ENCODE results near the gene ADAMTS5. TPM values are rescaled to one million over a fixed set of nuclear protein-coding genes. Genes with fewer than 3 reads are reported as not detected.

Gene ADAMTS5
- polyA plus RNA-seq (2013, experiment 1 of 2): 5.6 TPM
- 5.6 TPM for polyA plus RNA-seq (2013, experiment 2 of 2)

DNA sequence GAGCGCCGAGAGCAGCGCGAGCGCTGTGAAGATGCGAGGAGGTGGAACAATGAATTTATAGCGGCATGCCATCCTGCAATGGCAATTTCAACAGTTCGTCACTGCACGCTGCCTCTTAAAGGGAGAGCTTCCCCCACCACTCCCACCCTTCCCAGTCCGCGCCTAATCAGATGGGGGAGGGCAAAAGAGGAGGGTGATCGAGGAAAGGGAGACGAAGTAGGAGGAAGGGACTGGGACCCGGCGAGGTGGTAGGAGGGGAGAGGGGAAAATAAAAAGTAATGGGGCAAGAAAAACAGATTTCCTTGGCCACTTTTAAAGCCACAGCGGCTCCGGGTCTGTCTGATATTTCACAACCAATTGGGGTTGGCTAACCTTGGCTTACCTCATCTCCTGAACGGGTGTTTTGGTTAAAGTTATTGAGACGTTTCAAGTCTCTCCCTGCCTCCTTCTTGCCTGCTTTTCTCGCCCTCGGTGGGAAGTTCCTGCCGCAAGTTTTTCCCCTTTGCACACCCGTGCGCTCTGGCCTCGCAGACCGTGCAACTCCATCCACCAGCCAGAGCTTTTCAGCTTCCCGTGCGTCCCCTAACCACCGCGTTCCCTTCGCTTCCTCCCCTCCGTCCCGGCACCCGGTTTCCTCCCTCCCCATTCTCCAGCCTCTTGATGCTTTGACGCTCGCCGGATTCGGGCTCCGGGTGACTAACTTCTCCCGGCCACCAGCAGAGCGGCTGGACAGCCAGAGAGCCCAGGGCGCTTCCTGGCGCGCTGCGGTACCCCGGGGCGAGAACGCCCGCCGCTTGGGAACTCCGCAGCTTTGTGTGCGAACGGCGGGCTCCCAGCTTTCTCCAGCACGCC lies at the start of gene ADAMTS5:
ADAMTS5 (minus strand) TSS at position 27 of the 852 bp plus-strand sequence. CDS start 697 bp downstream, outside the sequence.
- Histone ChIP-seq H3K9ac (ENCODE audit: low read length) (peak within 1 kb of the TSS; percentile 94), H3K4me2 (ENCODE audit: low read length, poor library complexity, severe bottlenecking) (peak within 1 kb of the TSS; percentile 77), H2BK12ac (ENCODE audit: low read length in 2 of 2) (peak within 1 kb of the TSS; percentile 11 to 82), H2BK120ac (ENCODE audit: low read depth, low read length) (peak within 1 kb of the TSS; percentile 64), H4K91ac (ENCODE audit: low read length) (peak within 1 kb of the TSS; percentile 67), H3K27me3 (ENCODE audit: control insufficient read depth in 1 of 2, insufficient read depth in 1 of 2, low read length in 2 of 2) (no peaks in the 10 kb centered on the region), H3K36me3 (ENCODE audit: control insufficient read depth in 1 of 2, insufficient read depth in 2 of 2, low read depth in 1 of 2, low read length in 2 of 2) (peaks cover 0 to 5% of the 10 kb centered on the region in 2 experiments), H3K27ac (ENCODE audit: low read length, poor library complexity, severe bottlenecking) (peak within 1 kb of the TSS; percentile 91), H4K8ac (ENCODE audit: low read length) (peak within 1 kb of the TSS; percentile 8), H2AFZ (ENCODE audit: low read depth, low read length) (peak within 1 kb of the TSS; percentile 75), H3K14ac (ENCODE audit: low read length in 2 of 2) (no peak within 1 kb of the TSS), H2AK5ac (ENCODE audit: low read length, severe bottlenecking) (no peak within 1 kb of the TSS), H2BK5ac (ENCODE audit: low read depth, low read length, poor library complexity, severe bottlenecking) (peak within 1 kb of the TSS; percentile 75), H3K23ac (ENCODE audit: low read length in 2 of 2) (peak within 1 kb of the TSS in 1 of 2 experiments; percentile 78), H3K9me3 (ENCODE audit: control insufficient read depth, low read length) (no peaks in the 10 kb centered on the region), H3K18ac (ENCODE audit: low read depth in 1 of 2, low read length in 2 of 2) (peak within 1 kb of the TSS; percentile 77 to 83), H3K4ac (ENCODE audit: low read depth in 1 of 2, low read length in 2 of 2) (peak within 1 kb of the TSS; percentile 19 to 28), H2BK15ac (ENCODE audit: low read depth, poor library complexity, severe bottlenecking) (peak within 1 kb of the TSS; percentile 37), H3K79me1 (replicated peaks; ENCODE audit: low read length, poor library complexity, severe bottlenecking) (peaks cover 1% of the 10 kb centered on the region), H3K4me1 (ENCODE audit: control insufficient read depth, insufficient read depth, low read depth, low read length) (no peaks in the 10 kb centered on the region), H3K4me3 (ENCODE audit: insufficient read depth in 1 of 2, low read depth in 1 of 2, low read length in 2 of 2) (peak within 1 kb of the TSS; percentile 76 to 86)
- DNase-seq: peak; percentile 88
- WGBS: under 1% methylated on average over 43 of the region's 55 CpGs

DNA sequence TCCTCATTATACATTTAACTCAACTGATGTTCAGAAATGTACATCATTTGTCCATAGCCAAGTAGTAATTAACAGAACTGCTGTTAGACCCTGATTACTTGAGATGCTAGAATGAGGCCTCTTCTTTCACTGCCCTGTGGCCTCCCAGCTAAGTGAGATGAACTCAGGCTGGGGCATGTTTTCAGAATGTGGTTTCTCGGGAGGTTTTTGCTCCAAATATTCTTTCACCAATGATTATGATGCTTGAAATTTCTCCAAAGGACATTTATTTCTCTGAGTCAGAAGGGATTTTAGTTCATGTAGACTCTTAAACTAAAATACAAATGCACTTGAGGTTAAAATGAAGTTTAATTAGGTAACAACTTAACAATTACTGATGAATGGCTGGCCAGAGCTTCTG lies 34.6 kb upstream of the ADAMTS5 start:
- H3K27ac ChIP-seq (ENCODE audit: low read length, poor library complexity, severe bottlenecking): no peak overlapping the region
- H3K4ac ChIP-seq (ENCODE audit: low read depth in 1 of 2, low read length in 2 of 2): no peak overlapping the region
- no peak overlapping the region for H2BK5ac ChIP-seq (ENCODE audit: low read depth, low read length, poor library complexity, severe bottlenecking)

GRCh38 chr21:26983576-26983975 lies 16.7 kb upstream of the ADAMTS5 start:
- DNase-seq: no peak
- peaks cover 48% of the 10 kb centered on the region for H3K9me3 ChIP-seq (ENCODE audit: control insufficient read depth, low read length)
- 88% methylated on average over 5 of the region's 5 CpGs for WGBS

More for the DNA sequence above, 34.6 kb upstream of the ADAMTS5 start:
- WGBS: 100% methylated on average over 1 of the region's 1 CpG
- Histone ChIP-seq H3K14ac (ENCODE audit: low read length in 2 of 2) (no peak overlapping the region), H3K18ac (ENCODE audit: low read depth in 1 of 2, low read length in 2 of 2) (no peak overlapping the region), H3K4me3 (ENCODE audit: insufficient read depth in 1 of 2, low read depth in 1 of 2, low read length in 2 of 2) (no peak overlapping the region), H2BK120ac (ENCODE audit: low read depth, low read length) (no peak overlapping the region), H3K9me3 (ENCODE audit: control insufficient read depth, low read length) (no peaks in the 10 kb centered on the region), H2AFZ (ENCODE audit: low read depth, low read length) (no peak overlapping the region), H3K4me2 (ENCODE audit: low read length, poor library complexity, severe bottlenecking) (no peak overlapping the region), H4K91ac (ENCODE audit: low read length) (no peak overlapping the region), H2BK12ac (ENCODE audit: low read length in 2 of 2) (no peak overlapping the region), H3K9ac (ENCODE audit: low read length) (no peak overlapping the region), H3K27me3 (ENCODE audit: control insufficient read depth in 1 of 2, insufficient read depth in 1 of 2, low read length in 2 of 2) (no peaks in the 10 kb centered on the region), H3K36me3 (ENCODE audit: control insufficient read depth in 1 of 2, insufficient read depth in 2 of 2, low read depth in 1 of 2, low read length in 2 of 2) (no peaks in the 10 kb centered on the region), H2BK15ac (ENCODE audit: low read depth, poor library complexity, severe bottlenecking) (no peak overlapping the region), H3K23ac (ENCODE audit: low read length in 2 of 2) (no peak overlapping the region), H3K79me1 (replicated peaks; ENCODE audit: low read length, poor library complexity, severe bottlenecking) (no peaks in the 10 kb centered on the region), H2AK5ac (ENCODE audit: low read length, severe bottlenecking) (no peak overlapping the region), H4K8ac (ENCODE audit: low read length) (no peak overlapping the region), H3K4me1 (ENCODE audit: control insufficient read depth, insufficient read depth, low read depth, low read length) (no peaks in the 10 kb centered on the region)
- no peak for DNase-seq

GRCh38 chr21:26982767-26983166 lies 15.9 kb upstream of the ADAMTS5 start:
- no peak overlapping the region for H3K27ac ChIP-seq (ENCODE audit: low read length, poor library complexity, severe bottlenecking)
- H3K14ac ChIP-seq (ENCODE audit: low read length in 2 of 2): no peak overlapping the region
- no peak overlapping the region for H3K9ac ChIP-seq (ENCODE audit: low read length)
- H4K91ac ChIP-seq (ENCODE audit: low read length): no peak overlapping the region
- no peaks in the 10 kb centered on the region for H3K4me1 ChIP-seq (ENCODE audit: control insufficient read depth, insufficient read depth, low read depth, low read length)
- H2BK12ac ChIP-seq (ENCODE audit: low read length in 2 of 2): no peak overlapping the region
- no peak overlapping the region for H3K4me2 ChIP-seq (ENCODE audit: low read length, poor library complexity, severe bottlenecking)
- H3K36me3 ChIP-seq (ENCODE audit: control insufficient read depth in 1 of 2, insufficient read depth in 2 of 2, low read depth in 1 of 2, low read length in 2 of 2): no peaks in the 10 kb centered on the region
- peaks cover 40% of the 10 kb centered on the region for H3K9me3 ChIP-seq (ENCODE audit: control insufficient read depth, low read length)
- H2BK15ac ChIP-seq (ENCODE audit: low read depth, poor library complexity, severe bottlenecking): no peak overlapping the region
- H2AK5ac ChIP-seq (ENCODE audit: low read length, severe bottlenecking): no peak overlapping the region
- H2BK120ac ChIP-seq (ENCODE audit: low read depth, low read length): no peak overlapping the region
- 33% methylated on average over 1 of the region's 2 CpGs for WGBS
- no peak overlapping the region for H2BK5ac ChIP-seq (ENCODE audit: low read depth, low read length, poor library complexity, severe bottlenecking)
- H3K27me3 ChIP-seq (ENCODE audit: control insufficient read depth in 1 of 2, insufficient read depth in 1 of 2, low read length in 2 of 2): no peaks in the 10 kb centered on the region
- no peak overlapping the region for H3K18ac ChIP-seq (ENCODE audit: low read depth in 1 of 2, low read length in 2 of 2)
- H3K23ac ChIP-seq (ENCODE audit: low read length in 2 of 2): no peak overlapping the region
- DNase-seq: no peak
- H2AFZ ChIP-seq (ENCODE audit: low read depth, low read length): no peak overlapping the region
- no peak overlapping the region for H3K4ac ChIP-seq (ENCODE audit: low read depth in 1 of 2, low read length in 2 of 2)
- H4K8ac ChIP-seq (ENCODE audit: low read length): no peak overlapping the region
- H3K4me3 ChIP-seq (ENCODE audit: insufficient read depth in 1 of 2, low read depth in 1 of 2, low read length in 2 of 2): no peak overlapping the region
- H3K79me1 ChIP-seq (replicated peaks; ENCODE audit: low read length, poor library complexity, severe bottlenecking): no peaks in the 10 kb centered on the region

More at GRCh38 chr21:26983576-26983975, 16.7 kb upstream of the ADAMTS5 start:
- Histone ChIP-seq H3K23ac (ENCODE audit: low read length in 2 of 2) (no peak overlapping the region), H3K27me3 (ENCODE audit: control insufficient read depth in 1 of 2, insufficient read depth in 1 of 2, low read length in 2 of 2) (no peaks in the 10 kb centered on the region), H2AK5ac (ENCODE audit: low read length, severe bottlenecking) (no peak overlapping the region), H3K14ac (ENCODE audit: low read length in 2 of 2) (no peak overlapping the region), H2BK120ac (ENCODE audit: low read depth, low read length) (no peak overlapping the region), H2BK15ac (ENCODE audit: low read depth, poor library complexity, severe bottlenecking) (no peak overlapping the region), H3K4ac (ENCODE audit: low read depth in 1 of 2, low read length in 2 of 2) (no peak overlapping the region), H4K91ac (ENCODE audit: low read length) (no peak overlapping the region), H3K27ac (ENCODE audit: low read length, poor library complexity, severe bottlenecking) (no peak overlapping the region), H3K9ac (ENCODE audit: low read length) (no peak overlapping the region), H3K4me2 (ENCODE audit: low read length, poor library complexity, severe bottlenecking) (no peak overlapping the region), H3K18ac (ENCODE audit: low read depth in 1 of 2, low read length in 2 of 2) (no peak overlapping the region), H2AFZ (ENCODE audit: low read depth, low read length) (no peak overlapping the region), H2BK12ac (ENCODE audit: low read length in 2 of 2) (no peak overlapping the region), H2BK5ac (ENCODE audit: low read depth, low read length, poor library complexity, severe bottlenecking) (no peak overlapping the region), H3K4me1 (ENCODE audit: control insufficient read depth, insufficient read depth, low read depth, low read length) (no peaks in the 10 kb centered on the region), H3K4me3 (ENCODE audit: insufficient read depth in 1 of 2, low read depth in 1 of 2, low read length in 2 of 2) (no peak overlapping the region), H3K36me3 (ENCODE audit: control insufficient read depth in 1 of 2, insufficient read depth in 2 of 2, low read depth in 1 of 2, low read length in 2 of 2) (no peaks in the 10 kb centered on the region), H4K8ac (ENCODE audit: low read length) (no peak overlapping the region), H3K79me1 (replicated peaks; ENCODE audit: low read length, poor library complexity, severe bottlenecking) (no peaks in the 10 kb centered on the region)
